NCI-H2196 (cell line): Measurements from ENCODE around the gene SLC26A1.

Experiments
- DNase-seq: peaks from one replicate; lab custom pipeline; 2025; ENCODE audit not compliant: unreplicated experiment; lab: John Stamatoyannopoulos, UW

Gene SLC26A1

GRCh38 chr4:966266-967112 lies 26.7 kb downstream of the SLC26A1 start:
- no peak for DNase-seq

GRCh38 chr4:965766-966134 lies 27.5 kb downstream of the SLC26A1 start:
- no peak for DNase-seq

DNA sequence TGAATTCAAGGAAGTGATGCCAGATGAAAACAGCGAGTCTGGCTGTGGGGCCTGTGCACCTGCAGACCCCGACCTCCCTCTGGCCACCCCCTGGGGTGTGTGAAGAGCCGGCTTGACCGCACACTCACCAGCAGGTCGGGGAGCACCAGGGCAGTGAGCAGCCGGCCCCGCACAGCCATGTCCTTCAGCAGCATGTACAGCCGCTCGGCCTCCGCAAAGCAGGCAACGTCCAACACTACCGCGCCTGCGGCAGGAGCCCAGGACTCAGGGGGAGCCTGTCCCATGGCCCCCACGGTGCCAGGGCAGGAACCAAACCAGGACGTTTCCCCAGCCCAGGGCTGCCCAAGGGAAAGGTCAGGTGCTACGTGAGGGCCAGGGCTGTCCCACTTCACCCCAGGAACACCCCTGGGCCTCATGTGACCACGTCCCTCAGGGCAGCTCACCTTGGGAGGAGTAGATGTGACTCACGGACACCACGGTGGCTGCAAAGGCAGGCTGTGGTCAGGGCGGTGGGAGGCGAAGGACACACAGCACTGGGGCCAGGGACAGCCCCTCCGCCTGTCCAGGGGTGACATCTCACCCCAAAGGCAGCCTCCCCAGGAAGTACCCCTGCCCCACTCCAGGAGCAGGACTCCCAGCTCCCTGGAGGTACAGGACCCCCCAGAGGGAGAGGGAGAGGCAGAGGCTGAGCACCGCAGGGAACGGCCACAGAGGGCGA lies 28.0 kb downstream of the SLC26A1 start:
- no peak for DNase-seq

DNA sequence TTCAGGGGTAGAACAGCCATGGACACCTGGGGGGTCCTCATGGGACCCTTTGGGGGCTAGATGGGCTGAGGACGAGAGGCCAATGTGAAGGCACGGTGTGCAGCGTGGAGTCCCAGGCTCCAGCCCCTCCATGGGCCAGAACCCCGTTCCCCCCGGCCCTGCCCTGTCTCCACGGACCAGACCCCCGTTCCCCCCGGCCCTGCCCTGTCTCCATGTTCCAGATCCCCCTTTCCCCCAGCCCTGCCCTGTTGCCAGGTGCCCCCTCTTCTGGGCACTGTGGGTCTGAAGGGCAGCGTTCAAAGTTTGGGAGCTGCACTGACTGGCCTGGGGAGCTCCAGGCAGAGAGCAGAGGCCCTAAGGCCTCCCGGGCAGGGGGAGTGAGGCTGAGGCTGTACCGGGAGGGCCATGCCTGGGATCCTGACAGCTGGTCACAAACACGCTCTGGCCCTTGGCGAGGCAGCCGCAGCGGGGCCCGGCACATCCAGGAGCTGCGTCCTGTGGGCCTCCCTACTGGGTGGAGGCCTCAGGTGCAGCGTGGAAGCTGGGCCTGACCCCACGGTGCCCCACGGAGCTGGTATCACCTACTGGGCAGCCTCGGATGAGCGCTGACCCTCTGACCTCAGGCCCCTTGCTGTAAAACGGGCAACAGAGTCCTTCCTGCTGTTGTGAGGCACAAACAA lies 28.7 kb downstream of the SLC26A1 start:
- no peak for DNase-seq

- DNase-seq: no peak
Measured at GRCh38 chr4:963276-964225, 29.7 kb downstream of the SLC26A1 start.

DNA sequence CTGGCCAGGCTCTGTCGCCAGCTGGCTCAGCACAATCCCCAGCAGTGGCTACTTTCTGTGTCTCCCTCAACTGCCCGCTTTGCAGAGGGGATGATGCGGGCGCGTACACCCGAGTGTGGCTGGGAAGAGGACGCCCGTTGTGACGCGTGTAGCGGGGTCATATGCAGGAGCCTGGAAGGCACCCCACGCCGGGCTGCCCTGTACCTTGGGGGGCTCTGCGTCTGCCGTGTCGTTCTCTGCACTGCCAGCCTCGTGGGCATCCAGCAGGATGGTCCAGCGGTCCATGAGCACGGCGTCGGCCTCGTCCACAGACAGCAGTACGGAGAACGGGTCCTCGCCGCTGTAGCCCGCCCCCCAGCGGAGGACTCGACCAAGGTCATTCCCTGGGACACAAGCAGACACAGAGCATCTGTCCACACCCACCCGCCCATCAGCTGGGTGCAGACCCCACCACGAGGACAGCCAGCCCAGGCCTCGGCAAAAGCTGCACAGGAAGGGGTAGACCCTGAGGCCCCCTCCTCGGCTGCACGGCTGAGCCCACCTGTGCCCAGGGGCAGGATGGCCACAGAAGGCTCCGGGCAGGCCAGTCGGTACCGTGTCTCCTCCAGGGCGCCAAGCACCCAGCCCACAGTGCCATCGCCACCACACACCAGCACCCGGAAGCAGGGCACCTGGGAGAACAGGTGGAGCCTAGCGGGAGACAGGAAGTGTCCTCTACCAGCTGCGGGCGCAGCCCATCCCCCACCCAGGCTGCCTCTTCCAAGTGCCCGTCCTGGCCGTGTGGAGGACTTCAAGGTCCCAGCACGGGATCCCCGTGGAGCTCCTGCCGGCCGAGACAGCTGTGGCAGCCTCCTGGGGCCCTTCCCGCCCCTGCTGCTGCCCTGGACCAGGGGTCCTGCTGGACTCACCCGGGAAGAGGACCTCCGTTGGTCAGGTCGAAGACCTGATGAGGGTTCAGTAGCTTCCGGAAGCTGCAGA lies 30.7 kb downstream of the SLC26A1 start:
- DNase-seq: peak; percentile 19

GRCh38 chr4:961351-962230 lies 31.6 kb downstream of the SLC26A1 start:
- DNase-seq: no peak

DNA sequence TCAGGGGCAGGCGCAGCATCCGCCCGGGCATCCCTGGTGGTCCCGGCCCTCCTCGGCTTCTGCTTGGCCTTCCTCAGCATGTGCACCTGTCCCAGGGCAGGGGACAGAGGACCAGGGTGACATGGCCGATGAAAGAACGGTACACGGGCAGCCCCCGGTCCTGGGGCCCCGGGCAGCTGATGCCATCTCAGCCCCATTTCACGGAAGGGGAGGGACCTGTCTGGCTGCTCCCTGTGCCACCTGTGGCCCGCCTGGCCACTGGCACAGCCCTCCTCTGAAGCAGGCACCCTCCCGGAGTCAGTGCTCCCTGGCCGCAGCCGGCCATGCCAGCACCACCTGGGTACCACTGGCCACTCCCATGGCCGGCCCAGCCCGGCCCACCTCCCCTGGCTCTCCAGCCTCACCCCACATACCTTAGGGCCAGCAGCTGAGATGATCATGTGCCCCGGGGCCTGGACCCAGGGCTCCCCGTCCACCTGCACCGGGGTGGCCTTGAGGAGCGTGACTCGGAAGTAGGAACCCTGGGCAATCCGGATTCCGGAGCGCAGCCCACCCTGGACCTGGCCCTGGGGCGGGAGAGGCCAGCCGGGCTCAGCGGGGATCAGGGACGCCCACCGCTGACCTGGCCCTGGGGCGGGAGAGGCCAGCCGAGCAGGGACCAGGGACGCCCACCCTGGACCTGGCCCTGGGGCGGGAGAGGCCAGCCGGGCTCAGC lies 32.4 kb downstream of the SLC26A1 start:
- no peak for DNase-seq

DNA sequence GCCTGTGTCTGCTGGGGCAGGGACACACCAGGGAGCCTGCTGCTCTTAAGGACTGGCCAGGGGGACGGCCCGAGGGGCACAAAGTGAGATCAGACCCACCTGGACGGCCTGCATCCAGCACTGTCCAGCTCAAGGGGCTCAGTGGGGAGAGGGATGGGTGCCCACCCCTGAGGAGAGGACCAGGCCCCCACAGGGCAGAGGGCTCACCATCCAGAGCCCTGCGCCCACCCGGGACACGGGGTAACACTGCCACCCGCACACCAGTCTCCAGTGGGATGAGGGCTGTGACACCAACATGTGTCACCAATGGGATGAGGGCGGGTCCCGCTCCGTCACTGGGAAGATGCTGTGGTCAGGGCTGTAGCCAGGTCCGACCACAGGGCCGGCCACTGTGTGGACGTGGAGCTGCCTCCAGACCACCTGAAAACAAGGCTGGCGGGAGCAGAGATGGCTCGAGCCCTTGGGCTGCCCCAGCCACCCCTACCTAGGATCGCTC lies 33.0 kb downstream of the SLC26A1 start:
- no peak for DNase-seq

DNA sequence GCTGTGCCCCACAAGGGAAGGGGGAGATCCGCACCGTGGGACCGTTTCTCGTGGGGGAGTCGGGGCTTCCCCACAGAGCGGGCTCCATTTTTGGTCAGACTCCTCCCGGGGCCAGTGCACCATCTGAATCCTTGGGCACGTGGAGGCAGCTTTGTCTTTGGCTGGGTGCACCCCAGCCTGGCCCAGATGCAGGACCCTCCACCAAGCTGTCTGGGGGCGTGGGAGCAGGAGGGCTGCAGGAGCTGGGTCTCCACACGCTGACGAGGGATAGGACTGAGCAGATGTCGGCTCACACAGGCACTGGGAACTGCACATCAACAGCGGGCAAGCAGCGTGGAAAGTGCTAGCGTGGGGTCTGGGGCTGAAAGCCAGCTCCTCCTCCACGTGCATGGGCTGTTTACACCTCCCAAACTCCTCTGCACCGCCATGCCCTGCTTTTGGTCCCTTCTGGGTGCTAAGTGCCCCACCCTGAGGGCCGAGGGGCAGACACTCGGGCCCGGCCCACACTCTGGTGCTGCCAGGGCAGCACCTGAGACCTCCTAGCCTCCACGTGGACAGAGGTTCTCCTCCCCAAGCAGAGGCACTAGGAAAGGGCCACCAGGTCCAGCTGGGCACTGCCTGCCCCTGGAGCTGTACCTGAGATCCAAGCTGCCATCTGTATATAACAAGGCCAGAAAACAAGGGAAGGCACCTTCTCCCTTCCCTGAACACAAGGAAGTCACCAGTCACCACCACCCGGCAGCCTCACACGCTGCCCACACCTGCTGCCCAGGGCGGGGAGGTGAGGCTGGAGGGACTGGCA lies 33.7 kb downstream of the SLC26A1 start:
- DNase-seq: no peak

- DNase-seq: no peak
Measured at GRCh38 chr4:958696-959337, 34.4 kb downstream of the SLC26A1 start.

DNA sequence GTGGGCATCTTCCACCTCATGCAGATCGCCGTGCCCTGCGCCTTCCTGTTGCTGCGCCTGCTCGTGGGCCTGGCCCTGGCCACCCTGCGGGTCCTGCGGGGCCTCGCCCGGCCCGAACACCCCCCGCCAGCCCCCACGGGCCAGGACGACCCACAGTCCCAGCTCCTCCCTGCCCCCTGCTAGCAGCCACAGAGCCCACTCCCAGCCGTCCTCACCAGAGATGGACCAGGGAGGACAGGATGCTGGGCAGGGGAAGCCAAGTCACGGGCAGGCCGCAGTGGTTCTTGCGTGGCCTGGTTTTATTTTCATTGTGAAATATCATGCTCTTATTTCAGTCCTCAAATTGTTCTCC lies 34.9 kb downstream of the SLC26A1 start:
- no peak for DNase-seq

- DNase-seq: no peak
Measured at GRCh38 chr4:957581-958313, 35.5 kb downstream of the SLC26A1 start.

DNA sequence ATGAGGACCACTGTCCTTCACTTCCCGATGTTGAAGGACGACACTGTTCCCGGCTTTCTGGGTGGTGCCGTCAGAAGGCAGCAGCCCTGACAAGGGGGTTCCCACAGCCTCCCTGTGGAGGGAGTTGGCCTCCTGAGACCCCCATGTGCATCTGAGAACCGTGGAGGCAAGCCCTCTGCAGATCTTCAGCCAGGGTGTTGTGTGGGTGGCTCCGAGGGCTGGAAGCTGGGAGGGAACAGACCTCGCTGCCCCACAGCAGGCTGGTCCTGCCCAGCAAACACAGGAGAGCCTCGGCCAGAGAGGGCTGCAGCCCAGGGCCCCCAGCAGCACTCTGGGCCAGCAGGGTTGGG lies 36.0 kb downstream of the SLC26A1 start:
- DNase-seq: no peak

GRCh38 chr4:956531-957230 lies 36.5 kb downstream of the SLC26A1 start:
- DNase-seq: no peak
